SK-N-MC (cell line): ENCODE results near the gene MSANTD3.
"Not testable (repeated sequence)": the region's sequence is repeated elsewhere in the genome, so short reads cannot be mapped to it uniquely, and the experiment has no call there.

Experiments used
- DNase-seq: peaks from one replicate; pipeline ENCODE4 v3.0.0-alpha.2; 2011; ENCODE audit warnings: low read depth, low spot score
- H3K27ac ChIP-seq: fragments of 200-600 bp; sonication (generic); 2 replicates; pipeline ENCODE4 v1.5.1; 2016; ENCODE audit warnings: mixed run types
- H3K36me3 ChIP-seq: fragments of 200-600 bp; sonication (generic); 2 replicates; pipeline ENCODE4 v1.6.1; 2017; ENCODE audit warnings: antibody characterized with exemption, low read length, mixed read lengths; ENCODE audit not compliant: insufficient read depth
- H3K4me3 ChIP-seq: fragments of 200-600 bp; sonication (generic); 2 replicates; pipeline ENCODE4 v1.5.1; 2016
- H3K9ac ChIP-seq: fragments of 200-600 bp; sonication (generic); 2 replicates; pipeline ENCODE4 v1.8.0; 2017; ENCODE audit warnings: mixed run types, mixed read lengths; ENCODE audit not compliant: insufficient read length
- H3K9me3 ChIP-seq: fragments of 200-600 bp; sonication (generic); 2 replicates; pipeline ENCODE4 v1.6.1; 2017; ENCODE audit warnings: low read depth, mild to moderate bottlenecking, antibody characterized with exemption, low read length, moderate library complexity, mixed read lengths
- EZH2 ChIP-seq: fragments of 200-600 bp; sonication (generic); IDR thresholded peaks from one replicate; pipeline ENCODE4 v1.6.1; 2017; ENCODE audit warnings: antibody characterized with exemption
- FOXP2 ChIP-seq: optimal IDR thresholded peaks from 2 replicates; pipeline ENCODE3; 2011; ENCODE audit warnings: mild to moderate bottlenecking, moderate library complexity; ENCODE audit not compliant: insufficient read depth; ENCODE audit errors: extremely low read length, control extremely low read depth
- POLR2AphosphoS5 ChIP-seq: IDR thresholded peaks from 2 replicates; pipeline ENCODE4 v1.6.1; 2012; ENCODE audit warnings: mild to moderate bottlenecking, low read depth, low read length, borderline replicate concordance

Gene MSANTD3

GRCh38 chr9:100426530-100427365, at the start of gene MSANTD3:
Gene MSANTD3, plus strand, starts transcription at chr9:100427143. Its CDS starts 14,796 bp downstream, at chr9:100441939.
- peak within 1 kb of the TSS; percentile 86 for H3K9ac ChIP-seq
- H3K36me3 ChIP-seq = no peaks in the 10 kb centered on the region
- DNase-seq = no peak
- no peaks in the 10 kb centered on the region for H3K9me3 ChIP-seq
- H3K27ac ChIP-seq = peak within 1 kb of the TSS; percentile 75
- peak within 1 kb of the TSS; percentile 98 for H3K4me3 ChIP-seq
- TF ChIP-seq FOXP2 = no peak
- no peak for TF ChIP-seq EZH2
- peak; percentile 76 for TF ChIP-seq POLR2AphosphoS5

- Histone ChIP-seq H3K27ac (no peak overlapping the region), H3K4me3 (no peak overlapping the region), H3K9me3 (peaks cover 2% of the 10 kb centered on the region; the same call in 1 of the 2 replicates), H3K9ac (no peak overlapping the region), H3K36me3 (no peaks in the 10 kb centered on the region)
- TF ChIP-seq POLR2AphosphoS5 = no peak
- no peak for TF ChIP-seq EZH2
- no peak for TF ChIP-seq FOXP2
- no peak for DNase-seq
Measured at GRCh38 chr9:100379862-100380261, 47.1 kb upstream of the MSANTD3 start.

- not testable (repeated sequence) for H3K9ac ChIP-seq, DNase-seq, H3K9me3 ChIP-seq, H3K27ac ChIP-seq, H3K36me3 ChIP-seq, H3K4me3 ChIP-seq
Measured at GRCh38 chr9:100392989-100393388, 34.0 kb upstream of the MSANTD3 start.

- no peak for DNase-seq
- no peak overlapping the region for H3K9ac ChIP-seq
- no peak for TF ChIP-seq POLR2AphosphoS5
- H3K9me3 ChIP-seq = no peaks in the 10 kb centered on the region
- no peaks in the 10 kb centered on the region for H3K36me3 ChIP-seq
- no peak overlapping the region; the same call in 1 of the 2 replicates for H3K27ac ChIP-seq
- 0 out of 2 replicates have a peak overlapping the region, but pooled peaks have one; percentile 2 for H3K4me3 ChIP-seq
Measured at GRCh38 chr9:100394032-100394695, 32.8 kb upstream of the MSANTD3 start.

- TF ChIP-seq POLR2AphosphoS5 (no peak), EZH2 (no peak), FOXP2 (no peak)
- Histone ChIP-seq H3K9me3 (no peaks in the 10 kb centered on the region), H3K4me3 (0 out of 2 replicates have a peak overlapping the region, but pooled peaks have one; percentile 2), H3K9ac (no peak overlapping the region), H3K36me3 (no peaks in the 10 kb centered on the region), H3K27ac (peak overlapping the region; percentile 58)
- peak; percentile 55 for DNase-seq
Measured at GRCh38 chr9:100394816-100395215, 32.1 kb upstream of the MSANTD3 start.

- DNase-seq = no peak
- H3K27ac ChIP-seq = no peak overlapping the region
- no peak for TF ChIP-seq FOXP2
- no peak for TF ChIP-seq POLR2AphosphoS5
- no peak for TF ChIP-seq EZH2
- H3K9ac ChIP-seq = no peak overlapping the region
- H3K9me3 ChIP-seq = no peaks in the 10 kb centered on the region
- no peak overlapping the region for H3K4me3 ChIP-seq
- no peaks in the 10 kb centered on the region for H3K36me3 ChIP-seq
Measured at GRCh38 chr9:100396769-100397168, 30.2 kb upstream of the MSANTD3 start.

- TF ChIP-seq EZH2 (no peak), POLR2AphosphoS5 (no peak)
- H3K9me3 ChIP-seq = no peaks in the 10 kb centered on the region
- DNase-seq = no peak
- no peak overlapping the region for H3K27ac ChIP-seq
- no peaks in the 10 kb centered on the region for H3K36me3 ChIP-seq
- no peak overlapping the region for H3K9ac ChIP-seq
- no peak overlapping the region for H3K4me3 ChIP-seq
Measured at GRCh38 chr9:100397529-100398266, 29.2 kb upstream of the MSANTD3 start.

- Histone ChIP-seq H3K4me3 (no peak overlapping the region), H3K36me3 (no peaks in the 10 kb centered on the region), H3K27ac (no peak overlapping the region), H3K9ac (no peak overlapping the region), H3K9me3 (no peaks in the 10 kb centered on the region)
- DNase-seq = no peak
- TF ChIP-seq EZH2 (no peak), FOXP2 (no peak), POLR2AphosphoS5 (no peak)
Measured at GRCh38 chr9:100401042-100401441, 25.9 kb upstream of the MSANTD3 start.
